IMR-90 (cell line): ENCODE data around the gene POU2F2. TPM values are rescaled to one million over a fixed set of nuclear protein-coding genes. Genes with fewer than 3 reads are reported as not detected.

Experiments
- ATAC-seq: fragments of 200-7000 bp; cut with Tn5 transposase; 2 replicates; pipeline ENCODE4 v1.9.1; 2020; ENCODE audit warnings: low read depth, mild to moderate bottlenecking, moderate library complexity
- BruUV-seq: library from RNA; stranded (reverse); fragments of 400-500 nt; replicated peaks from 2 replicates; lab custom pipeline; 2021; lab: Mats Ljungman, UMichigan
- CTCF ChIA-PET: fragments of 300-600 bp; formaldehyde crosslinking; extraction: SDS; loops from one replicate; lab custom pipeline; 2021; ENCODE audit warnings: antibody characterized with exemption; lab: Yijun Ruan, JAX
- POLR2A ChIA-PET: fragments of 300-600 bp; sonication (Branson Sonifier 250); formaldehyde crosslinking; loops from one replicate; lab custom pipeline; 2022; ENCODE audit warnings: antibody characterized with exemption; ENCODE audit not compliant: unreplicated experiment; lab: Charles Lee
- DNase-seq: peaks from one replicate; pipeline ENCODE4 v3.0.0; 2013
- H2AFZ ChIP-seq: replicated peaks from 2 replicates; pipeline ENCODE3; 2013; ENCODE audit warnings: low read length, mild to moderate bottlenecking; ENCODE audit not compliant: poor library complexity
- H2AK5ac ChIP-seq: 2 replicates; pipeline ENCODE4 v1.6.1; 2013; ENCODE audit warnings: low read depth, low read length, inconsistent platforms
- H2AK9ac ChIP-seq: replicated peaks from 2 replicates; pipeline ENCODE3; 2013; ENCODE audit warnings: mild to moderate bottlenecking, low read depth, low read length, moderate library complexity; ENCODE audit not compliant: poor library complexity
- H2BK120ac ChIP-seq: 2 replicates; pipeline ENCODE4 v1.6.1; 2013; ENCODE audit warnings: low read depth, low read length, inconsistent platforms
- H2BK15ac ChIP-seq: 3 replicates; pipeline ENCODE4 v1.6.1; 2013; ENCODE audit warnings: low read depth, low read length, inconsistent platforms
- H2BK20ac ChIP-seq: 2 replicates; pipeline ENCODE4 v1.6.1; 2013; ENCODE audit warnings: low read depth, mild to moderate bottlenecking, inconsistent platforms, low read length, moderate library complexity
- H2BK5ac ChIP-seq: 2 replicates; pipeline ENCODE4 v1.6.1; 2013; ENCODE audit warnings: mild to moderate bottlenecking, low read depth, low read length, inconsistent platforms; ENCODE audit not compliant: poor library complexity, severe bottlenecking
- H3K14ac ChIP-seq: replicated peaks from 2 replicates; pipeline ENCODE4 v1.6.1; 2013; ENCODE audit warnings: low read depth, low read length, inconsistent platforms
- H3K18ac ChIP-seq: 2 replicates; pipeline ENCODE4 v1.6.1; 2013; ENCODE audit warnings: low read depth, low read length, control low read depth
- H3K23ac ChIP-seq: 2 replicates; pipeline ENCODE4 v1.6.1; 2013; ENCODE audit warnings: low read depth, low read length, inconsistent platforms
- H3K27ac ChIP-seq: 2 replicates; pipeline ENCODE4 v1.5.1; 2013; ENCODE audit warnings: mild to moderate bottlenecking, control low read depth, low read length; ENCODE audit not compliant: insufficient read depth
- H3K27me3 ChIP-seq: 2 replicates; pipeline ENCODE4 v1.6.1; 2013; ENCODE audit warnings: low read length; ENCODE audit not compliant: control insufficient read depth, insufficient read depth
- H3K36me3 ChIP-seq: 2 replicates; pipeline ENCODE4 v1.6.1; 2013; ENCODE audit warnings: low read length, mixed read lengths; ENCODE audit not compliant: control insufficient read depth, insufficient read depth
- H3K4ac ChIP-seq: 2 replicates; pipeline ENCODE4 v1.6.1; 2013; ENCODE audit warnings: low read depth, low read length, inconsistent platforms
- H3K4me1 ChIP-seq: 2 replicates; pipeline ENCODE4 v1.6.1; 2013; ENCODE audit warnings: low read length, mixed read lengths; ENCODE audit not compliant: control insufficient read depth, insufficient read depth
- H3K4me2 ChIP-seq: 2 replicates; pipeline ENCODE4 v1.6.1; 2013; ENCODE audit warnings: low read depth, mild to moderate bottlenecking, control low read depth, low read length, moderate library complexity
- H3K4me3 ChIP-seq: 2 replicates; pipeline ENCODE4 v1.5.1; 2013; ENCODE audit warnings: low read depth, mild to moderate bottlenecking, control low read depth, low read length, moderate library complexity; ENCODE audit not compliant: insufficient read depth
- H3K56ac ChIP-seq: 2 replicates; pipeline ENCODE4 v1.6.1; 2013; ENCODE audit warnings: low read length, inconsistent platforms; ENCODE audit not compliant: insufficient read depth; ENCODE audit errors: extremely low read depth
- H3K79me1 ChIP-seq, 2 experiments: 2 replicates each; pipeline ENCODE4 v1.6.1; 2013; ENCODE audit warnings: low read length in 2 of 2, inconsistent platforms in 1 of 2, low read depth in 1 of 2
- H3K9ac ChIP-seq: 2 replicates; pipeline ENCODE4 v1.6.1; 2013; ENCODE audit warnings: low read depth, low read length, control low read depth
- H3K9me1 ChIP-seq: 2 replicates; pipeline ENCODE4 v1.6.1; 2013; ENCODE audit warnings: low read length, inconsistent platforms; ENCODE audit not compliant: insufficient read depth
- H3K9me3 ChIP-seq: 2 replicates; pipeline ENCODE4 v1.6.1; 2013; ENCODE audit warnings: low read length; ENCODE audit not compliant: control insufficient read depth, insufficient read depth
- H4K20me1 ChIP-seq: 2 replicates; pipeline ENCODE4 v1.6.1; 2013; ENCODE audit warnings: low read length, inconsistent platforms; ENCODE audit not compliant: insufficient read depth
- H4K5ac ChIP-seq: 2 replicates; pipeline ENCODE4 v1.6.1; 2013; ENCODE audit warnings: mild to moderate bottlenecking, low read depth, low read length, control low read depth
- H4K8ac ChIP-seq, 2 experiments: 2 replicates each; pipeline ENCODE4 v1.6.1; 2013; ENCODE audit warnings: low read depth in 2 of 2, low read length in 2 of 2, control low read depth in 1 of 2, inconsistent platforms in 1 of 2
- H4K91ac ChIP-seq: 2 replicates; pipeline ENCODE4 v1.6.1; 2013; ENCODE audit warnings: low read depth, low read length, inconsistent platforms; ENCODE audit not compliant: insufficient read depth
- BHLHE40 ChIP-seq: fragments of 150-350 bp; IDR thresholded peaks from 2 replicates; pipeline ENCODE4 v1.6.1; 2016; ENCODE audit warnings: mild to moderate bottlenecking, low read depth, low read length
- FOS ChIP-seq: fragments of 150-350 bp; IDR thresholded peaks from 2 replicates; pipeline ENCODE4 v1.6.1; 2016; ENCODE audit warnings: low read depth, low read length
- MXI1 ChIP-seq: IDR thresholded peaks from 2 replicates; pipeline ENCODE4 v1.6.1; 2012; ENCODE audit warnings: low read depth, mild to moderate bottlenecking, low read length, moderate library complexity, borderline replicate concordance
- POLR2A ChIP-seq: IDR thresholded peaks from 2 replicates; pipeline ENCODE4 v1.6.1; 2012; ENCODE audit warnings: mild to moderate bottlenecking, low read depth, low read length
- RFX5 ChIP-seq: IDR thresholded peaks from 2 replicates; pipeline ENCODE4 v1.8.0; 2012; ENCODE audit warnings: low read depth, mild to moderate bottlenecking, low read length, moderate library complexity
- WGBS, 2 experiments: methylation state at CpG; one replicate each; pipeline versions ENCODE4 v1.1.5 to v1.1.7; 2013; ENCODE audit warnings: missing lambda C conversion rate in 2 of 2; ENCODE audit not compliant: insufficient read length in 1 of 2; ENCODE audit errors: extremely low coverage in 2 of 2; 5-methylcytosine and 5-hydroxymethylcytosine counted together
- dilution Hi-C: fragments of 300-500 bp; cut with HindIII; formaldehyde crosslinking; loops from one replicate; pipeline ENCODE4 v1.14.3; 2018; ENCODE audit warnings: low sequenced_read_pairs; ENCODE audit not compliant: unreplicated experiment
- in situ Hi-C: fragments of 300-500 bp; cut with MboI; formaldehyde crosslinking; loops from 3 replicates; pipeline ENCODE4 v1.14.3; 2019; ENCODE audit warnings: low sequenced_read_pairs, inconsistent platforms, mixed read lengths
- intact Hi-C: fragments of 100-400 bp; cut with micrococcal nuclease; formaldehyde crosslinking; loops from 2 replicates; pipeline ENCODE4 v1.10.0; 2022
- polyA plus RNA-seq, 3 experiments: library from polyadenylated mRNA; depleted of rRNA; stranded (reverse); fragments of >200 nt; gene quantifications; 2 replicates each; pipeline ENCODE4 v1.2.3, GENCODE V29; 2012; ENCODE audit warnings: low replicate concordance in 1 of 3
- total RNA-seq: library from RNA; depleted of rRNA; stranded (reverse); fragments of >200 nt; gene quantifications from 2 replicates; pipeline ENCODE4 v1.2.3, GENCODE V29; 2012

Gene POU2F2
- total and polyA plus RNA-seq, 2 of the 4 experiments (the other 2 are of a cell fraction), result 0.54 to 5.0 TPM

GRCh38 chr19:42086770-42087550 is 45.3 kb downstream of the POU2F2 start:
- H3K9ac ChIP-seq, result no peak overlapping the region
- H3K79me1 ChIP-seq, result peaks cover 9 to 26% of the 10 kb centered on the region in 2 experiments
- BruUV-seq, result no TSS peak
- in situ Hi-C loops, result no loop called here
- H3K4ac ChIP-seq, result peak overlapping the region; percentile 10; the same call in 1 of the 2 replicates
- peaks cover 8% of the 10 kb centered on the region; the same call in 1 of the 2 replicates for H4K20me1 ChIP-seq
- H4K8ac ChIP-seq, result no peak overlapping the region
- H2BK120ac ChIP-seq, result peak overlapping the region; percentile 46; the same call in 1 of the 2 replicates
- H3K18ac ChIP-seq, result no peak overlapping the region
- CTCF ChIA-PET, result no interaction called here
- intact Hi-C loops, result no loop called here
- ATAC-seq, result no peak
- no peak overlapping the region for H3K27ac ChIP-seq
- no CpG with 5 or more reads among the region's 11 CpGs for WGBS, 2 experiments
- H4K5ac ChIP-seq, result no peak overlapping the region
- H3K9me3 ChIP-seq, result no peaks in the 10 kb centered on the region
- no peak overlapping the region for H4K91ac ChIP-seq
- H2AK5ac ChIP-seq, result peak overlapping the region; percentile 83
- no peak overlapping the region for H3K4me2 ChIP-seq
- H3K23ac ChIP-seq, result no peak overlapping the region
- no peak overlapping the region for H2BK5ac ChIP-seq
- peaks cover 5% of the 10 kb centered on the region; the same call in 1 of the 2 replicates for H3K36me3 ChIP-seq
- no peak overlapping the region for H3K4me3 ChIP-seq
- no peak overlapping the region for H2AFZ ChIP-seq
- DNase-seq, result no peak
- H2BK15ac ChIP-seq, result no peak overlapping the region; the same call in 2 of the 3 replicates
- peaks cover 12% of the 10 kb centered on the region for H3K4me1 ChIP-seq
- H3K27me3 ChIP-seq, result no peaks in the 10 kb centered on the region
- H3K56ac ChIP-seq, result no peak overlapping the region
- no peak overlapping the region for H2AK9ac ChIP-seq
- no peak overlapping the region for H3K14ac ChIP-seq
- H3K9me1 ChIP-seq, result peaks cover 10% of the 10 kb centered on the region
- POLR2A ChIA-PET, result no interaction called here
- no peak overlapping the region for H2BK20ac ChIP-seq
- dilution Hi-C loops, result no loop called here
- no peak for TF ChIP-seq MXI1
- TF ChIP-seq BHLHE40, result no peak
- no peak for TF ChIP-seq POLR2A
- no peak for TF ChIP-seq RFX5
- TF ChIP-seq FOS, result no peak
